ENCODE data around the gene C3orf22.

DNA sequence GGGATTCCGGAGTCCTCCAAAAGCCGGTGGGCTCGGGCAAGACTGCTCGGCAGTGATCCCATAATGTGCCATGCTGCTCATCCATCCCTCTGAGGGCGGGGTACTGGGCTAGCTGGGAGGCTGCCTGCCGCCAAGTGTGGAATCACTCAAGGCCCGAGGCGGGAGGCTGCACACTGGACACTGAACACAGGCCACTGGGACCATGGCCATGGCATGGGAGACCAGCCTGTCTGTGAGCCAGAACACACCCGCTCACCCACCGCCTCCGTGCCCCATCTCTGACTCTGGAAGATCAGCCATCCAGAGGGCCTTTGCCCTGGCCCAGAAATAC lies 1.4 kb downstream of the C3orf22 start:
- TF ChIP-seq, protein P1, sequence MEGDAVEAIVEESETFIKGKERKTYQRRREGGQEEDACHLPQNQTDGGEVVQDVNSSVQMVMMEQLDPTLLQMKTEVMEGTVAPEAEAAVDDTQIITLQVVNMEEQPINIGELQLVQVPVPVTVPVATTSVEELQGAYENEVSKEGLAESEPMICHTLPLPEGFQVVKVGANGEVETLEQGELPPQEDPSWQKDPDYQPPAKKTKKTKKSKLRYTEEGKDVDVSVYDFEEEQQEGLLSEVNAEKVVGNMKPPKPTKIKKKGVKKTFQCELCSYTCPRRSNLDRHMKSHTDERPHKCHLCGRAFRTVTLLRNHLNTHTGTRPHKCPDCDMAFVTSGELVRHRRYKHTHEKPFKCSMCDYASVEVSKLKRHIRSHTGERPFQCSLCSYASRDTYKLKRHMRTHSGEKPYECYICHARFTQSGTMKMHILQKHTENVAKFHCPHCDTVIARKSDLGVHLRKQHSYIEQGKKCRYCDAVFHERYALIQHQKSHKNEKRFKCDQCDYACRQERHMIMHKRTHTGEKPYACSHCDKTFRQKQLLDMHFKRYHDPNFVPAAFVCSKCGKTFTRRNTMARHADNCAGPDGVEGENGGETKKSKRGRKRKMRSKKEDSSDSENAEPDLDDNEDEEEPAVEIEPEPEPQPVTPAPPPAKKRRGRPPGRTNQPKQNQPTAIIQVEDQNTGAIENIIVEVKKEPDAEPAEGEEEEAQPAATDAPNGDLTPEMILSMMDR (optimal IDR thresholded peaks at IDR 0.05 in 1 of 3, IDR thresholded peaks at IDR 0.05 in 1 of 3, conservative IDR thresholded peaks at IDR 0.05 in 1 of 3; ENCODE audit: extremely low read depth in 1 of 3, insufficient read depth in 2 of 3, low read length in 3 of 3): no peak
- no peak for TF ChIP-seq EZH2 (IDR thresholded peaks at IDR 0.05; ENCODE audit: low read length)
